Measurements from ENCODE around the gene BNIPL.

BNIPL gene

DNA sequence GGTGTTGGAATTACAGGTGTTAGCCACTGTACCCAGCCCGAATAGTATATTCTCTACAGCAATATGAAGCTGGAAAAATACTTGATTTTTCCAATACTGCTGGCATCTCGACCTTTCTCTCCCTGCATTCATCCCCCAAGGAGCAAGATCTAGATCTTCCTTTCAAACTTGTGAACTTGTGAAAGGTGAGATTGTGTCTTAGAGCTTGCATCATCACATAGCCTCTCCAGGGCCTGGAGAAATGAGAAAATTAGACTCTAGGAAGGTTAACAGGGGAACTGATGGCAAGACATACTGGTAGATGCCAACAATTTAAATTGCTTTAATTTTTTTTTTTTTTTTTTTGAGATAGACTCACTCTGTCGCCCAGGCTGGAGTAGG is 26.1 kb upstream of the BNIPL start:
- no peak for DNase-seq

DNA sequence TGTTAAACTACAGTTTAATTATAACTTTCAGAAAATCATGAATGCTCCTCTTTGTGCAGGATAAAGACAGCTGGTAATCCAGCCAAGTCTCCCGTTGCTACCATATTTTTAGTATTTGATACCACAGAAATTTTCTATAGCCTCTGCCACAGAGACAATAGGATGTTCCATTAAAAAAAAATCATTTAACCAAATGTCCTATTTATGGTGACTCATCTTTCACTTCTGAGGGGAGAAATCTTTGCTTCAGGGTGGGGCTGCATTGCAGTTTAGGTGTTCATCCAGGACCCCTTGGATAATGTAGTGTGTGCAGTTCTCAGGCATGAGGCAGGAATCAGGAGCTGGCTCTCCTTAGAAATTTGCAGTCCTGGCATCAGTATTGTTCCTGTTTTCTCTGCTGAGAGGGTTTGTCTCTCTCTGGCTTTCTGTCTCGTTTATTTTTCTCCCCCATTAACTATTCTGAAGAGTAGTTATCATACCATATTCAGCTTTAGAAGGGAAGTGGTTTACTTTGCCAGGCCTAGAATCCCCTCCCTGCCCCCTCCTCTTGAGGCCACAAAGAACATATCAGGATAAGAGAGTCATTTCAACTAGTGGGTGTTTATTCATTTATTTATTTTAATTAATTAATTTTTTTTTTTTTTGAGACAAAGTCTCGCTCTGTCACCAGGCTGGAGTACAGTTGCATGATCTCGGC is 25.1 kb upstream of the BNIPL start:
- peak; percentile 88 for DNase-seq

DNA sequence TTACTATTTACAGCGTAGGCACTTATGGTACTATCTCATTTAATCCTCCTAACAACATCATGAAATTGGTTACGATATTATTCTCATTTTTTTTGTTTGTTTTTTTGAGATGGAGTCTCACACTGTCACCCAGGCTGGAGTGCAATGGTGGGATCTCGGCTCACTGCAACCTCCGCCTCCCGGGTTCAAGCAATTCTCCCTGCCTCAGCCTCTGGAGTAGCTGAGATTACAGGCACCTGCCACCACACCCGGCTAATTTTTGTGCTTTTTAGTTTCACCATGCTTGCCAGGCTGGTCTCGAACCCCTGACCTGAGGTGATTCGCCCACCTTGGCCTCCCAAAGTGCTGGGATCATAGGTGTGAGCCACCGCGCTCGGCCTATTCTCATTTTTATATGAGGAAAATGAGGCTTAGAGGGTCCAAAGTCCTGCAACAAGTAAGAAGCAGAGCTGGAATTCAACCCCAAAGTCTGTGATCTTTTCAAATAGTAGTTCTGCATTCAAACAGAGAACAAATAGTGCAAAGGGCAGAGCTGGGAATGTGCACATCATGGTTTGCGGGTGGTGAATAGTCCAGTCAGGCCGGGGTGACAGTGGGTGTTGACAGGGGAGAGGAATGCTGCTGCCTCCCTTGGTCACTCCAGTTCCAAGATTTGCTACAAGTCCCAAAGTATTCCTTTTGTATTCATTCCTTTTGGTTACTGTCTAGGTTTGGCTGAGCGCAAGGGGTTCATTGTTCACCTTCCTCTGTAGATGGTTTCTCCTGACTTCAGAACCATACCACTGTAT is 23.5 kb upstream of the BNIPL start:
- no peak for DNase-seq

DNA sequence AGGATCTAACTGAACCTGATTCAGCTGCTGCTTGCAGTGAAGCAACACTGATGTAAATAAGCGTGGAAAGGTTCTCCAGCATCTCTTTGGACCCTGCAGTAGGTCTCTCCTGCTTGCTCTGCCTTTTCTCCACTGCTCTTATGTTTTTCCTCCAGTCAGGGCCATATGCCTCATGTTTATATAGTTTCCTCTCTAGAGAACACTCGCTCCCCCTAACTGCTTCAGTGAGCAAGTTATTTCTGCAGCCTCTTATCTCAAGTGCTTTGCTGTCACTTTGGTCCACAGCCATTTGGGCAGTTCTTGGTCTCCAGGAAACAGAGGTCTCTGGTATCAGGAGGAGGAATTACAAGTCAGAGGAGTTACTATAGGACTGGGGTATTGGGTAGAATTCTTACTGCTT is 22.9 kb upstream of the BNIPL start:
- peak; percentile 94 for DNase-seq

DNA sequence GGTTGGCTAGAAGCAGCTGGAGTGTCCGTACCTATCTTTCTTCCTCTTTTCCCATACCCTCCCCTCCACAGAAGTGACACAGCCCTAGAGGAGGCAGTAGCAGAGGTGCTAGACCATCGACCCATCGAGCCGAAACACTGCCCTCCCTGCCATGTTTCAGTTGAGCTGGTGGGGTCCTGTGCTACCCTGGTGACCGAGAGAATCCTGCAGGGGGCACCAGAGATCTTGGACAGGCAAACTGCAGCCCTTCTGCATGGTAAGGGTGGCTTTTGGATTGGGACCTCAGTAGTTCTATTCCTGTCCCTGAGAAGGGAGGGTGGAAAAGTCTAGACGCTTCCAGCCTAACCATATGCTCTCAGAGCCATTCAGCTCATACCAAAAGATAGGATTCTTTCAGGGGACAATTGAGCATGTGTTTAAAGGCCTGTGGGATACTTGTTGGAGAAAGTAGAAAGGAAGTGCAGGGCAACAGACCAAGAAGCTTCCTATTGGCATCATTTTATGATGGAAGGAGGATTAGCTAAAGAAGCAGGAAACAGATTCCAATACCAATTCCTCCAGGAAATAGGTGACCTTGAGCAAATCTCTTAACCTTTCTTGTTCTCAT is 11.7 kb upstream of the BNIPL start:
- peak; percentile 92 for DNase-seq

DNA sequence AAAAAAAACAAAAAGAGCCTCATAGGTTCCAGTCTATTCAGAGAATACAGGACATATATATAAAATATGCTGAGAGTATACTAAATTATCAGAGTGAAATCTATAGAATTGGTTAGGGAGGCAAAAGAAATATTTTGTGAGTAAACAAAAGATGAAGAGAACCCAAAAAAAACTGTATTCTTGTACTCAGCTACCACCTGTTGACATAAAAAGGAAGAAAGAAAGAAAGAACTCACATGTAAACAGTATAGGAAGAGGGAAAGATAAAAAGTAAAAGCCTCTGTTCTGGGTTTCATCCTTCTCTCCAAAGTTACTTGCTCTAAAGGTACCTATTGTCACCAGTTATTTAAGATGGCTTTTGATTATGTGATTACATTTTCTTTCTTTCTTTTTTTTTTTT is 9.9 kb upstream of the BNIPL start:
- no peak for DNase-seq

DNA sequence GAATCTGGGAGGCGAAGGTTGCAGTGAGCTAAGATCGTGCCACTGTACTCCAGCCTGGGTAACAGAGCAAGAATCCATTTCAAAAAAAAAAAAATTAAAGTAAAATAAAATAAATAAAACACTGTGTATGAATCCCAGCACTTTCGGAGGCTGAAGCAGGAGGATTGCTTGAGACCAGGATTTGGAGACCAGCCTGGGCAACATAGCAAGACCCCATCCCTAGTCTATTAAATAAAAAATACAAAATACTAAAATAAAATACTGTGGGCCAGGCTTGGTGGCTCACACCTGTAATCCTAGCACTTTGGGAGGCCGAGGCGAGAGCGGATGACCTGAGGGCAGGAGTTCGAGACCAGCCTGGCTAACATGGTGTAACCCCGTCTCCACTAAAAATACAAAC is 4.2 kb upstream of the BNIPL start:
- DNase-seq = no peak

DNA sequence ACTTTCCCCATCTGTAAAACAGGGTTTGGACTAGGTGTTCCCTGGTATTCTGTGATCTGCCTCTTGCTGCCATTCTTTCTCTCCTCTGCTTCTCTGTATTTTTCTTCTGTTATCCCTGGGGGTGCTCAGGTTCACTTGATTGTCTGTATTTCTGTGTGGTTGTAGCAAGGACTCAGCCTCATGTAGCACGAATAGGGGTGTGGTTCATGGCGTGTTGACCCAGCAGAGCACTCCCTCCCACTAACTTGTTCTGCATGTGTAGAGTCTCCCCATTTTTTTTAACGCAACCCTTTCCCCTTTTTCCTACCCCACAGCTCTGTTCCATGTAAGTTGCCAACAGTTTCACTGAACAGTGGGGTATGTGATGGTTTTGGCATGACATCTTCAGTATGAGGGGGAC is 1.2 kb upstream of the BNIPL start:
- no peak for DNase-seq

DNA sequence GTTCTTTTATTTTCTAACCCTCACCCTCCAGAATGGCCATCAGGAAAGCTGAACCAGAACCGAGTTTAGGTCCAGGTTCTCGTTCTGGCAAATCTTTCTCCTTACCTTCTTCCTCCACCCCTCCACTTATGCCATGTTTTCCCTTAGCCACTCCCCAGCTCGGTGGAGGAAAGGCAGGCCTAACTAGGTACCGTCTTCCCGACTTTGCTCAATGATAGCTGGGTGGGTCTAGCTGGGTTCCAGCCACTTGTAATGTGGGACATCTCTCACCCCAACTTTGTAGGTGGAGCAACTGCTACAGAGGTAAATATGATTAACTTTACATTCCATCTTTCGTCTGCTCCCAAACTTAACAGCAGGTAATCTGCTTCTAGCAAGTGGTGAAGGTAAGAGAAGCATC is 646 bp downstream of the BNIPL start:
- no peak for DNase-seq

DNA sequence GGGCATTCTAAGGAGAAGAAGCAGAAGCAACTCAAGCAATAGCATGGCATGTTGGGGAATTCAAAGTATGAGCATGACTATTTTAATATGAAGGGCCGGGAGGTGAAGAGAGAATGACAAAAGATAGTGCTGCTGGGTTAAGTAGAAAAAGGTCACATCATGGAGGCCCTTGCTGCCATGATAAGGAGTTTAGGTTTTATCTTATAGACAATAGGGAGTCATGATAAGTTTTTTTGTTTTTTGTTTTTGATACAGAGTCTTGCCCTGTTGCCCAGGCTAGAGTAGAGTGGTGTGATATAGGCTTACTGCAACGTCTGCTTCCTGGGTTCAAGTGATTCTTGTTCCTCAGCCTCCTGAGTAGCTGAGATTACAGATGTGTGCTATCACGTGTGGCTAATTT is 3.1 kb downstream of the BNIPL start:
- peak; percentile 32 for DNase-seq

DNA sequence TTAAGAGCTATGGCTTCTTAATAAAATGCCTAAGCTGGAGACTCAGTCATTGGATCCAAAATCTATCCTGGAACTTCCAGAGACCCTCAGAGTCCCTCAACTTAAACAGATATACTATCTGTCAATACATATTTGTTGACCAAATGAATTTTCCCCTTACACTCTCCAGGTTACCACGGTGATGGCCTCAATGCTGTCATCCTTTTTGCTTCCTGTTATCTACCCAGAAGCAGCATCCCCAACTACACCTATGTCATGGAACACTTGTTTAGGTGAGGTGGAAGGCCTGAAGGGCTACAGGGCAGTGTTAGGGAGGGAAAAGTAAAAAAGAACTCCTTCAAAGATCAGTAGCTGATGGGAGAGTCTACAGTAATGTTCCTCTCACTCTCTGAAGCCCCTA is 6.8 kb downstream of the BNIPL start:
- DNase-seq = no peak

DNA sequence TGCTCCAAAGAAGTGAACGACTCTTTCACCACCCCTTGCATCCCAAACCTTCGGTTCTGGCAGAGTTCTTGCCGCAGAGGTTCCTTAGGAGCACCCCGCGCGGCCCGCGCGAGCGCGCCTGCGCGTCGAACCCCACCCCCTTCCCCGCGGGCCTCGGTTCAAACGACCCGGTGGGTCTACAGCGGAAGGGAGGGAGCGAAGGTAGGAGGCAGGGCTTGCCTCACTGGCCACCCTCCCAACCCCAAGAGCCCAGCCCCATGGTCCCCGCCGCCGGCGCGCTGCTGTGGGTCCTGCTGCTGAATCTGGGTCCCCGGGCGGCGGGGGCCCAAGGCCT is 11.2 kb downstream of the BNIPL start, which contains the start of gene C1orf56:
C1orf56 (plus strand) TSS at position 161 of the 334 bp plus-strand sequence; CDS start at position 258, 97 bp downstream.
- DNase-seq = peak; percentile 78

DNA sequence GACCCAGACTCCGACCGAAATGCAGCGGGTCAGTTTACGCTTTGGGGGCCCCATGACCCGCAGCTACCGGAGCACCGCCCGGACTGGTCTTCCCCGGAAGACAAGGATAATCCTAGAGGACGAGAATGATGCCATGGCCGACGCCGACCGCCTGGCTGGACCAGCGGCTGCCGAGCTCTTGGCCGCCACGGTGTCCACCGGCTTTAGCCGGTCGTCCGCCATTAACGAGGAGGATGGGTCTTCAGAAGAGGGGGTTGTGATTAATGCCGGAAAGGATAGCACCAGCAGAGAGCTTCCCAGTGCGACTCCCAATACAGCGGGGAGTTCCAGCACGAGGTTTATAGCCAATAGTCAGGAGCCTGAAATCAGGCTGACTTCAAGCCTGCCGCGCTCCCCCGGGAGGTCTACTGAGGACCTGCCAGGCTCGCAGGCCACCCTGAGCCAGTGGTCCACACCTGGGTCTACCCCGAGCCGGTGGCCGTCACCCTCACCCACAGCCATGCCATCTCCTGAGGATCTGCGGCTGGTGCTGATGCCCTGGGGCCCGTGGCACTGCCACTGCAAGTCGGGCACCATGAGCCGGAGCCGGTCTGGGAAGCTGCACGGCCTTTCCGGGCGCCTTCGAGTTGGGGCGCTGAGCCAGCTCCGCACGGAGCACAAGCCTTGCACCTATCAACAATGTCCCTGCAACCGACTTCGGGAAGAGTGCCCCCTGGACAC is 11.7 kb downstream of the BNIPL start:
- peak; percentile 91 for DNase-seq

DNA sequence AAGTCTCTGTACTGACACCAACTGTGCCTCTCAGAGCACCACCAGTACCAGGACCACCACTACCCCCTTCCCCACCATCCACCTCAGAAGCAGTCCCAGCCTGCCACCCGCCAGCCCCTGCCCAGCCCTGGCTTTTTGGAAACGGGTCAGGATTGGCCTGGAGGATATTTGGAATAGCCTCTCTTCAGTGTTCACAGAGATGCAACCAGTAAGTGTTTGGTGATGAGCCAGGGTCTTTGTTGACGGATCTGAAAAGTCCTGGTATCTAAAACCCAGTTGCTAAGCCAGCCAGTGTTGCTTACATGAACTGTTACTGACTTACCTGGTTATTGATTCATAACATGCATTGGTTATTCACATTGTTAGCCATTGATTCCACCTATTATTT is 12.3 kb downstream of the BNIPL start:
- no peak for DNase-seq

DNA sequence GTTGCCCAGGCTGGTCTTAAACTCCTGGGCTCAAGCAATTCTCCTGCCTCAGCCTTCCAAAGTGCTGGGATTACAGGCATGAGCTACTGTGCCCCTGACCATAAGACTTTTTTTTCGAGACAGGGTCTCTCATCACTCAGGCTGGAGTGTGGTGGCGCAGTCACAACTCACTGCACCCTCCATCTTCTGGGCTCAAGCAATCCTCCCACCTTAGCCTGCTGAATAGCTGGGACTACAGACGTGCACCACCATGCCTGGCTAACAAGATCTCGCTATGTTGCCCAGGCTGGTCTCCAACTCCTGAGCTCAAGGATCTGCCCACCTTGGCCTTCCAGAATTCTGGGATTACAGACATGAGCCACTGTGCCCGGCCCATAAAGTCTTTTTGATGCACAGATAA is 13.1 kb downstream of the BNIPL start:
- DNase-seq = no peak

DNA sequence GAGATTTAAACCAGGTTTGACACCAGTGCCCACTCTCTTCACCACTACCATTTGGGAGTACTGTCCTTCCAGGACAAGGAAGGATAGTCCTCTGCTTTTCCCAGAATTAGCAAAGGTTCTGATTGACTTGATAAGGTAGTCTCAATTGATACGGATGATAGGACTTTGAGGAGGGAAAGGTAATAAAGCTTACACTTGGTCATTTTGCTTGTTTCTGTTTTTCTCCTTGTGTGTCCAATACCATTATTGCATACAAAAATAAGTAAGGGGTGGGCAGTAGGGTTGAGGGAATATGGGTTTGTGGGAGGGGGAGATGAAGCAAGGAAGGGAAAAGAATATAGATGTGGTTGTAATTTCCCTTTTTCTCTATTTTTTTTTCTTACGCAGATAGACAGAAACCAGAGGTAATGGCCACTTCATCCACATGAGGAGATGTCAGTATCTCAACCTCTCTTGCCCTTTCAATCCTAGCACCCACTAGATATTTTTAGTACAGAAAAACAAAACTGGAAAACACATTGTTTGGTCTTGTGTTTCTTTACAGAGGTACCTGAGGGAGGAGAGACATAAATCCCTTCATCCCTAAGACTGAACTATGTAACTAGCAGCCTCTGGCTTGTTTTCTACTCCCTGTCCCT is 13.8 kb downstream of the BNIPL start:
- no peak for DNase-seq

DNA sequence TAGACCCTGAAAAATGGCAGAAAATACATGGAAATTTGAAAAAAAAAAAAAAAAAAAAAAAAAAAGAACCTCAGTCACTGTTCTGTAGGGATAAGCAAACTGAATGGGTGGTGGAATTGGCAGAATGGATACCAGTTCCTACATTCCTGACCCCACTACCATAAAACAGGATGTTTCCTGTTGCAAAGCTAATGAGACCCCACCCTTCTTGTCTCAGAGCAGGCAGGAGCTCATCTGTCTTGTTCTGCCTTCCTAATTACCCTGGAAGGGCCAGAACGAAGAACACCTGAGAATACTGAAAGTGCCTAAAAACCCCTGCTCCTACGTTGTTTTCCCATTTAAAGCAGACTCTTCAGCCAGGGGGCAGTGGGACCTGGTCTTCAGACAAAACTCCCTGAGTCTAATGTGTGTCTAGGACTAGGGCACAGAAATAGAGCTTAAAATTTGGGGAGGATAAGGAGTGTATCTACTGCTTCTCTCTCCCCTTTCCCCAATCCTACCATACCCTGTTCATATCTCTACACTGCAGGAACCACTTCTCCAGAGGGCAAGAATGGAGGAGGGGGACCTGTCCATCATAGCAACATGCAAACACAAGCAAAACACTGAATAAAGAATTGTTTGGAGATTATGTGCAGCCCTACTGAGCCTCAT is 15.1 kb downstream of the BNIPL start:
- peak; percentile 45 for DNase-seq

DNA sequence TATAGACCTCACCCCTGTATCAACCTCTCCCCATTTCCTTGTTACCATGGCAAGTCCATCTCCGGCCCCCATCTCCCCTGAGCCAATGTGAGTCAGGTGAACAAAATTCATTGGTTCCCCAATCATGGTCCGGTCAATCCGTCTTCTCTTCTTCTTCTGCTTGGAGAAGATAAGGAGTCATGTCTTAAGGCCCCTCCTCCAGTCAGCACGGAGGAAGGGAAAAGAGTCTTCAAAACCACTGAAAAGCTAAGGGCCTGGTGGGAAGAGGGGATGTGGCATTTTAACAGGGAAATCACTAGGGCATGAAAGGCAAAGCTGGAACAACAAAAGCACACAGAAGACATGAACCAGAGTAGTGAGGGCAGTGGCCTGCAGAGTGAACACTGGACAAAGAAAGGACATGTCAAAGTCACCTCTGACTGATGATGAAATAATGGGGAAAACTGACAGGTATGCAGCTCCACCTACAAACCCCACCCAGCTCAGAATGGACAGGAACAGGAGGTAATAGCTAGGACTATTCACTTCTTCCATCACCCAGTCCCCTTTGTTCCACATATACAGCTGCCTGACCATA is 18.7 kb downstream of the BNIPL start:
- DNase-seq = peak; percentile 73

DNA sequence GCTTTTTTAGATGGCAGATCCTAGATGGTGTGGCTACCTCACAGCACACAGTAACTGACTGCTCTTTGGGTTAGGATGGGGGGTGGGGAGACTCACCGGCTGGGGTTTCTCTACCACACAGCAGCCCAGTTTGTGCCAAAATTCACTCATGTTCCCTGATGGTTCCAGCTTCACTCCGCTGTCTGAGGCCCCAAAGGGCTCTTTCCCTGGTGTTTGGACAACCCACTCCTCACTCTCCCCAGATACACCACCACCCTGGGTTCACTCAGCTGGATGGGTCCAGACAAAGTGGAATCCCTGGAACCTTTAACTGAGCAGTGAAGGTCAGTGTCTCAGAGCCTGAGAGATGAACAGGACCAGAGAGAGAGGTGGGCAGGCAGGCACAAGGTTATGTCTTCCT is 19.2 kb downstream of the BNIPL start:
- DNase-seq = no peak

DNA sequence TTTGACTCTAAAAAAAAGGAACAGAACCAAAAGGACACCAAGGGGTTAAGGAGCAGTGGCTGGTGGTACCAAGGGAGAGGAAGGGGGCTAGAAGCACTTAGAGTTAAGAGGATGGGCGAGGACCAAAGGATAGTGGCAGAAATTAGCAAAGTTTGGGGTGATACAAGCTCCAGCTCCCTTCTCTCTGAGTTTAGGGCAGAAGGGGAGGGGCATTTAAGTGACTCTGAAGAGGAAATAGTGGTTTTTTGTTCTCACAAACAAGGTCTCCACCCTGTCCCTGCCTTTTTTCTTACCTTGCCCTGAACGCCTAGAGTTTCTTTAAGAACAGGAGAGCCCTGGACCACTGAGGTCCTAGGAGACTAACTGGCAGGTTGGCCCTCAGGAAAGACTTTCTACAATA is 19.8 kb downstream of the BNIPL start:
- peak; percentile 86 for DNase-seq

DNA sequence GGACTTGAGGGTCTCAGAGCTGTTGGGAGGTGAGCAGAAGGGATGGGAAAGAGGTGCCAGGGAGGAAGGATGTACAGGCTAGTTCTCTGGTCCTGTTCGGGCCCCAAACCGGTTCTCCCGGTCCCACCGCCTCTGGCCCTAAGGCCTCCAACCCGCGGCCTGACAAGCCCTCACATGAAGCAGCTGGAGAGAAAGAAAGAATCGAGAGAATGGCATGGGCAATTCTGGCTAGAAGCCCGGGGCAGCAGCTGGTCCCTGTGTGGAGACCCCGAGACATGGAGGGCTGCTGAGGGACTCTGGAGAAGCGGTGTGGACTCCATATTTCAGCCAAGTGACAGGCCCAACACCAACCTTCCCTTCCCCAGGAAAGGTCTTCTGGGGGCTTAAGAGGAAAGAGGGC is 22.3 kb downstream of the BNIPL start:
- DNase-seq = peak; percentile 39
